IPS-15b (cell line): ENCODE results near the gene AK8.

ENCODE experiments used
- H3K27me3 ChIP-seq: one replicate; pipeline ENCODE4 v1.6.1; 2013; ENCODE audit warnings: low read length; ENCODE audit not compliant: control insufficient read depth, insufficient read depth
- H3K36me3 ChIP-seq: one replicate; pipeline ENCODE4 v1.6.1; 2013; ENCODE audit warnings: low read length; ENCODE audit not compliant: control insufficient read depth, insufficient read depth
- H3K4me1 ChIP-seq: one replicate; pipeline ENCODE4 v1.6.1; 2013; ENCODE audit warnings: mild to moderate bottlenecking, low read length; ENCODE audit not compliant: control insufficient read depth, insufficient read depth
- H3K4me3 ChIP-seq: one replicate; pipeline ENCODE4 v1.5.1; 2013; ENCODE audit warnings: low read depth, low read length
- H3K9ac ChIP-seq: one replicate; pipeline ENCODE4 v1.6.1; 2013; ENCODE audit warnings: low read depth, mild to moderate bottlenecking, low read length
- H3K9me3 ChIP-seq: one replicate; pipeline ENCODE4 v1.6.1; 2013; ENCODE audit warnings: mild to moderate bottlenecking, low read length; ENCODE audit not compliant: control insufficient read depth, insufficient read depth

AK8 gene

GRCh38 chr9:132869266-132869665 is 8.8 kb downstream of the AK8 start:
- H3K27me3 ChIP-seq, result no peaks in the 10 kb centered on the region

GRCh38 chr9:132866898-132867297 is 11.2 kb downstream of the AK8 start:
- H3K9me3 ChIP-seq, result no peaks in the 10 kb centered on the region
- no peak overlapping the region for H3K4me3 ChIP-seq
- no peaks in the 10 kb centered on the region for H3K36me3 ChIP-seq
- no peaks in the 10 kb centered on the region for H3K27me3 ChIP-seq
- H3K9ac ChIP-seq, result no peak overlapping the region
- no peaks in the 10 kb centered on the region for H3K4me1 ChIP-seq

More at GRCh38 chr9:132869266-132869665, 8.8 kb downstream of the AK8 start:
- Histone ChIP-seq H3K9ac (no peak overlapping the region), H3K9me3 (no peaks in the 10 kb centered on the region), H3K4me3 (no peak overlapping the region), H3K36me3 (no peaks in the 10 kb centered on the region), H3K4me1 (no peaks in the 10 kb centered on the region)

- Histone ChIP-seq H3K27me3 (no peaks in the 10 kb centered on the region), H3K9me3 (no peaks in the 10 kb centered on the region)
Observed at GRCh38 chr9:132864691-132865090, 13.4 kb downstream of the AK8 start.

GRCh38 chr9:132864277-132864676 is 13.8 kb downstream of the AK8 start:
- Histone ChIP-seq H3K9ac (no peak overlapping the region), H3K4me3 (no peak overlapping the region), H3K27me3 (no peaks in the 10 kb centered on the region), H3K36me3 (no peaks in the 10 kb centered on the region), H3K9me3 (no peaks in the 10 kb centered on the region), H3K4me1 (no peaks in the 10 kb centered on the region)

More at GRCh38 chr9:132864691-132865090, 13.4 kb downstream of the AK8 start:
- Histone ChIP-seq H3K9ac (no peak overlapping the region), H3K4me3 (no peak overlapping the region), H3K36me3 (no peaks in the 10 kb centered on the region), H3K4me1 (no peaks in the 10 kb centered on the region)

- H3K4me3 ChIP-seq, result no peak overlapping the region
- H3K27me3 ChIP-seq, result no peaks in the 10 kb centered on the region
- H3K9ac ChIP-seq, result no peak overlapping the region
- no peaks in the 10 kb centered on the region for H3K9me3 ChIP-seq
- H3K4me1 ChIP-seq, result no peaks in the 10 kb centered on the region
- no peaks in the 10 kb centered on the region for H3K36me3 ChIP-seq
Observed at GRCh38 chr9:132863096-132863495, 15.0 kb downstream of the AK8 start.

GRCh38 chr9:132862533-132862932 is 15.6 kb downstream of the AK8 start:
- no peak overlapping the region for H3K9ac ChIP-seq
- H3K4me3 ChIP-seq, result no peak overlapping the region
- H3K9me3 ChIP-seq, result no peaks in the 10 kb centered on the region
- H3K27me3 ChIP-seq, result no peaks in the 10 kb centered on the region
- H3K36me3 ChIP-seq, result no peaks in the 10 kb centered on the region
- H3K4me1 ChIP-seq, result no peaks in the 10 kb centered on the region

- Histone ChIP-seq H3K36me3 (no peaks in the 10 kb centered on the region), H3K9ac (no peak overlapping the region), H3K4me3 (no peak overlapping the region), H3K27me3 (no peaks in the 10 kb centered on the region), H3K4me1 (no peaks in the 10 kb centered on the region), H3K9me3 (no peaks in the 10 kb centered on the region)
Observed at GRCh38 chr9:132861666-132862065, 16.4 kb downstream of the AK8 start.

GRCh38 chr9:132858751-132859150 is 19.3 kb downstream of the AK8 start:
- Histone ChIP-seq H3K9ac (no peak overlapping the region), H3K36me3 (no peaks in the 10 kb centered on the region), H3K4me3 (no peak overlapping the region), H3K4me1 (no peaks in the 10 kb centered on the region), H3K27me3 (no peaks in the 10 kb centered on the region), H3K9me3 (no peaks in the 10 kb centered on the region)

GRCh38 chr9:132857616-132858342 is 20.3 kb downstream of the AK8 start:
- Histone ChIP-seq H3K4me3 (no peak overlapping the region), H3K4me1 (no peaks in the 10 kb centered on the region), H3K9me3 (no peaks in the 10 kb centered on the region), H3K27me3 (no peaks in the 10 kb centered on the region), H3K36me3 (no peaks in the 10 kb centered on the region), H3K9ac (no peak overlapping the region)

GRCh38 chr9:132857031-132857430 is 21.1 kb downstream of the AK8 start:
- Histone ChIP-seq H3K27me3 (no peaks in the 10 kb centered on the region), H3K9me3 (no peaks in the 10 kb centered on the region), H3K9ac (no peak overlapping the region), H3K36me3 (no peaks in the 10 kb centered on the region), H3K4me1 (no peaks in the 10 kb centered on the region), H3K4me3 (no peak overlapping the region)

- H3K27me3 ChIP-seq, result no peaks in the 10 kb centered on the region
- no peak overlapping the region for H3K4me3 ChIP-seq
- no peaks in the 10 kb centered on the region for H3K9me3 ChIP-seq
- H3K9ac ChIP-seq, result no peak overlapping the region
- H3K4me1 ChIP-seq, result no peaks in the 10 kb centered on the region
- no peaks in the 10 kb centered on the region for H3K36me3 ChIP-seq
Observed at GRCh38 chr9:132855904-132856303, 22.2 kb downstream of the AK8 start.

GRCh38 chr9:132854832-132855231 is 23.3 kb downstream of the AK8 start:
- Histone ChIP-seq H3K36me3 (no peaks in the 10 kb centered on the region), H3K27me3 (no peaks in the 10 kb centered on the region), H3K4me1 (no peaks in the 10 kb centered on the region), H3K9me3 (no peaks in the 10 kb centered on the region), H3K9ac (no peak overlapping the region), H3K4me3 (no peak overlapping the region)
